Heart left ventricle (tissue), 16 donors: ENCODE results near the gene OSCAR. TPM values are rescaled to one million over a fixed set of nuclear protein-coding genes. Genes with fewer than 3 reads are reported as not detected.
A peak's percentile ranks its signal among the peaks of the same experiment; 100 is the strongest.

Experiments used
- ATAC-seq, 4 donors: fragments of 200-7000 bp; cut with Tn5 transposase; one replicate each; pipeline ENCODE4 v1.9.1; 2020 to 2022; ENCODE audit warnings: moderate library complexity in 4 of 4, mild to moderate bottlenecking in 3 of 4, moderate number of reproducible peaks in 1 of 4
- DNase-seq, 5 donors: peaks; one replicate each; pipeline ENCODE4 v3.0.0-alpha.2; 2020
- H3K27ac ChIP-seq, 12 donors: fragments of 200-600 bp; sonication (generic) in 4 of 12; one replicate each; pipeline versions ENCODE4 v1.5.0 to v1.8.0; 2016 to 2022; ENCODE audit warnings: mild to moderate bottlenecking in 2 of 12
- H3K27me3 ChIP-seq, 9 donors: fragments of 200-600 bp; sonication (generic) in 2 of 9; one replicate each; pipeline versions ENCODE4 v1.5.1 to v1.8.0; 2016 to 2022; ENCODE audit warnings: mild to moderate bottlenecking in 3 of 9
- H3K36me3 ChIP-seq, 9 donors: fragments of 200-600 bp; sonication (generic) in 2 of 9; one replicate each; pipeline versions ENCODE4 v1.5.0 to v1.8.0; 2018 to 2022; ENCODE audit warnings: mild to moderate bottlenecking in 2 of 9
- H3K4me1 ChIP-seq, 12 donors: fragments of 200-600 bp; sonication (generic) in 4 of 12; one replicate each; pipeline versions ENCODE4 v1.5.0 to v1.8.0; 2016 to 2022; ENCODE audit warnings: mild to moderate bottlenecking in 3 of 12
- H3K4me3 ChIP-seq, 12 donors: fragments of 200-600 bp; sonication (generic) in 4 of 12; one replicate each; pipeline versions ENCODE4 v1.5.0 to v1.8.0; 2017 to 2022; ENCODE audit warnings: mild to moderate bottlenecking in 9 of 12, moderate library complexity in 4 of 12
- H3K9me3 ChIP-seq, 12 donors: fragments of 200-600 bp; sonication (generic) in 4 of 12; one replicate each; pipeline versions ENCODE4 v1.5.0 to v1.8.0; 2016 to 2022; ENCODE audit warnings: mild to moderate bottlenecking in 1 of 12
- CTCF ChIP-seq, 12 donors: fragments of 200-600 bp; sonication (generic) in 4 of 12; IDR thresholded peaks; one replicate each; pipeline versions ENCODE4 v1.5.0 to v1.8.0; 2018 to 2022; ENCODE audit warnings: antibody characterized with exemption in 12 of 12, mild to moderate bottlenecking in 5 of 12
- POLR2A ChIP-seq, 2 donors: fragments of 450-650 bp; IDR thresholded peaks; one replicate each; pipeline ENCODE4 v1.6.1; 2017; ENCODE audit warnings: antibody characterized with exemption in 2 of 2, mild to moderate bottlenecking in 2 of 2, moderate library complexity in 2 of 2
- WGBS, 4 donors: extraction: QIAGEN DNeasy Blood & Tissue Kit in 2 of 4; methylation state at CpG; one replicate each; pipeline versions ENCODE4 v1.1.5 to v1.1.7; 2013 to 2018; 5-methylcytosine and 5-hydroxymethylcytosine counted together
- intact Hi-C, 10 donors: fragments of 100-400 bp; cut with DNase I; formaldehyde crosslinking; loops; one replicate each; pipeline versions ENCODE4 v1.11.1 to v1.14.2; 2022
- polyA plus RNA-seq, 2 donors: library from polyadenylated mRNA; stranded (reverse); fragments of 200-250 nt; gene quantifications; one replicate each; pipeline ENCODE4 v1.2.3, GENCODE V29; 2013
- total RNA-seq, 9 donors: library from RNA; depleted of rRNA in 2 of 9; stranded (reverse); fragments of >200 nt in 2 of 9; fragmentation: NEBNext Ultra II Directional in 3 of 9; extraction: Animal tissue kit (Norgen Biotek cat#: 25700) in 3 of 9; gene quantifications; one replicate each; pipeline versions ENCODE4 v1.1.0 to v1.2.4, GENCODE V29; 2016 to 2023
- donor health status: ischemic (EF 13 %, LVEDD 7.1; RV severe dilation, severe dysfunction).
- donor health status: healthy with polysubstance abuse.
- donor health status: DM: no; HTN: yes; CAD: no.
- donor health status: DM: no; HTN: no; CAD: no.
- donor health status: ischemic (EF 25% LVEDD 6.9; RV normal size, moderate dysfunction).
- donor health status: ischemic (EF 25% LVEDD 5.7; RV mildly dilated, moderate dysfunction).
- donor health status: healthy.
- donor health status: DM: yes; HTN: yes; CAD: no.
- donor health status: ischemic (EF 35%, LVEDD 5.7; RV mildly dilated, moderate dysfunction).
- donor health status: nonischemic (EF 11% LVEDD 7.7; RV severe dilation, severe dysfunction).
- donor health status: DM: yes; HTN: yes; CAD: no.
- donor health status: PGD.
- donor health status: ischemic (EF 29% LVEDD 5.4; RV normal size, mild dysfunction).
- donor health status: nonischemic (EF 23%, LVEDD 6.1; RV moderate dilation, normal function).

Gene OSCAR
- total and polyA plus RNA-seq, 11 donors = 0.35 to 9.8 (median 0.68) TPM; not detected in 1

- no peak for ATAC-seq
- Histone ChIP-seq H3K36me3 (peaks cover 0 to 27% (median 14%) of the 10 kb centered on the region in 9 donors), H3K4me3 (peak overlapping the region; percentile 0 to 98 (median 49)), H3K27ac (peak overlapping the region in 11 of 12 donors; percentile 17 to 68 (median 47)), H3K4me1 (peaks cover 5 to 44% (median 34%) of the 10 kb centered on the region in 12 donors), H3K9me3 (no peaks in the 10 kb centered on the region), H3K27me3 (peaks cover 0 to 3% (median 0%) of the 10 kb centered on the region in 9 donors)
- WGBS, 4 donors = 4 to 9% (median 5%) methylated on average over 29 to 30 of the region's 30 CpGs
- TF ChIP-seq CTCF (IDR thresholded peaks at IDR 0.05) = no peak
- no peak for TF ChIP-seq POLR2A (IDR thresholded peaks at IDR 0.05)
- no peak for DNase-seq
- intact Hi-C loops = loop anchor here in 1 of 10 donors (2.0 kb wide), 1 partner anchor 33 kb away; the partner anchor contains the start of gene NDUFA3
Observed at GRCh38 chr19:54136086-54136863, 35.7 kb upstream of the OSCAR start.

- TF ChIP-seq POLR2A (IDR thresholded peaks at IDR 0.05) (no peak), CTCF (IDR thresholded peaks at IDR 0.05) (no peak)
- Histone ChIP-seq H3K9me3 (no peaks in the 10 kb centered on the region), H3K27ac (no peak overlapping the region), H3K4me3 (no peak overlapping the region), H3K4me1 (peaks cover 3 to 22% (median 16%) of the 10 kb centered on the region in 12 donors), H3K27me3 (peaks cover 0 to 3% (median 0%) of the 10 kb centered on the region in 9 donors), H3K36me3 (peaks cover 0 to 31% (median 26%) of the 10 kb centered on the region in 9 donors)
- ATAC-seq (no peak), DNase-seq (no peak)
- WGBS, 4 donors = 62 to 75% (median 71%) methylated on average over 2 of the region's 2 CpGs
- intact Hi-C loops = no loop called here
Observed at GRCh38 chr19:54133957-54134590, 33.5 kb upstream of the OSCAR start.

GRCh38 chr19:54133312-54133956, 32.8 kb upstream of the OSCAR start:
- H3K27ac ChIP-seq = no peak overlapping the region
- peaks cover 0 to 3% (median 0%) of the 10 kb centered on the region in 9 donors for H3K27me3 ChIP-seq
- H3K9me3 ChIP-seq = no peaks in the 10 kb centered on the region
- peaks cover 3 to 16% (median 11%) of the 10 kb centered on the region in 12 donors for H3K4me1 ChIP-seq
- H3K4me3 ChIP-seq = no peak overlapping the region
- TF ChIP-seq CTCF (IDR thresholded peaks at IDR 0.05) (no peak), POLR2A (IDR thresholded peaks at IDR 0.05) (no peak)
- ATAC-seq (no peak), DNase-seq (no peak)
- WGBS, 4 donors = 78 to 83% (median 80%) methylated on average over 9 to 10 of the region's 10 CpGs
- peaks cover 0 to 37% (median 33%) of the 10 kb centered on the region in 9 donors for H3K36me3 ChIP-seq
- intact Hi-C loops = no loop called here

GRCh38 chr19:54129617-54129996, 29.0 kb upstream of the OSCAR start:
- ATAC-seq = no peak
- Histone ChIP-seq H3K27ac (no peak overlapping the region), H3K9me3 (no peaks in the 10 kb centered on the region), H3K4me3 (no peak overlapping the region), H3K4me1 (no peaks in the 10 kb centered on the region), H3K36me3 (peaks cover 0 to 75% (median 71%) of the 10 kb centered on the region in 9 donors), H3K27me3 (peaks cover 0 to 1% (median 0%) of the 10 kb centered on the region in 9 donors)
- DNase-seq = no peak
- TF ChIP-seq CTCF (IDR thresholded peaks at IDR 0.05) (no peak), POLR2A (IDR thresholded peaks at IDR 0.05) (no peak)
- WGBS, 4 donors = 97% methylated on average over 6 to 20 of the region's 20 CpGs
- intact Hi-C loops = no loop called here
